Prostate gland (tissue), 2 donors: ENCODE results near the gene AFF2. TPM values are rescaled to one million over a fixed set of nuclear protein-coding genes. Genes with fewer than 3 reads are reported as not detected.
"Not testable (repeated sequence)": the region's sequence is repeated elsewhere in the genome, so short reads cannot be mapped to it uniquely, and the experiment has no call there.

Experiments used
- DNase-seq: peaks from one replicate; pipeline ENCODE4 v3.0.0-alpha.2; 2019; ENCODE audit warnings: low spot score
- H3K27ac ChIP-seq, 2 donors: fragments of 200-600 bp; sonication (generic); 2 replicates each; pipeline ENCODE4 v1.5.1; 2017 to 2019
- H3K27me3 ChIP-seq: fragments of 200-600 bp; sonication (generic); replicated peaks from 2 replicates; pipeline ENCODE4 v1.5.1; 2019; ENCODE audit not compliant: insufficient read depth
- H3K36me3 ChIP-seq, 2 donors: fragments of 200-600 bp; sonication (generic); 1 replicate in 1 of 2; 2 replicates in 1 of 2; pipeline versions ENCODE4 v1.5.1 to v1.8.1; 2017 to 2019
- H3K4me1 ChIP-seq: fragments of 200-600 bp; sonication (generic); replicated peaks from 2 replicates; pipeline ENCODE4 v1.5.1; 2019
- H3K4me3 ChIP-seq, 2 donors: fragments of 200-600 bp; sonication (generic); 2 replicates each; pipeline ENCODE4 v1.5.1; 2017 to 2019
- H3K9me3 ChIP-seq: fragments of 200-600 bp; sonication (generic); 2 replicates; pipeline ENCODE4 v1.5.1; 2017
- POLR2A ChIP-seq: fragments of 450-650 bp; IDR thresholded peaks from one replicate; pipeline ENCODE4 v1.6.1; 2016; ENCODE audit warnings: antibody characterized with exemption, mild to moderate bottlenecking
- POLR2AphosphoS5 ChIP-seq: sonication (generic); formaldehyde crosslinking; IDR thresholded peaks from one replicate; pipeline ENCODE4 v1.6.1; 2017; ENCODE audit warnings: antibody characterized with exemption
- WGBS: methylation state at CpG from one replicate; pipeline ENCODE4 v1.1.5; 2018; 5-methylcytosine and 5-hydroxymethylcytosine counted together
- intact Hi-C: fragments of 100-400 bp; cut with DNase I; formaldehyde crosslinking; loops from one replicate; pipeline ENCODE4 v1.14.2; 2022
- total RNA-seq, 2 donors: library from RNA; depleted of rRNA; stranded (reverse); fragments of >200 nt; gene quantifications; one replicate each; pipeline ENCODE4 v1.1.0, GENCODE V29; 2016
- TF ChIP-seq, protein P1 (sequence below), 4 experiments: fragments of 200-600 bp in 2 of 4; fragments of 450-650 bp in 2 of 4; sonication (generic) in 2 of 4; IDR thresholded peaks; 1 replicate in 3 of 4; 2 replicates in 1 of 4; pipeline ENCODE4 v1.5.1; 2016 to 2019; ENCODE audit warnings: antibody characterized with exemption in 4 of 4, mild to moderate bottlenecking in 2 of 4, moderate library complexity in 2 of 4

Gene AFF2
- total RNA-seq, 2 donors from 2014 or later, result 0.27 to 22.2 TPM

DNA sequence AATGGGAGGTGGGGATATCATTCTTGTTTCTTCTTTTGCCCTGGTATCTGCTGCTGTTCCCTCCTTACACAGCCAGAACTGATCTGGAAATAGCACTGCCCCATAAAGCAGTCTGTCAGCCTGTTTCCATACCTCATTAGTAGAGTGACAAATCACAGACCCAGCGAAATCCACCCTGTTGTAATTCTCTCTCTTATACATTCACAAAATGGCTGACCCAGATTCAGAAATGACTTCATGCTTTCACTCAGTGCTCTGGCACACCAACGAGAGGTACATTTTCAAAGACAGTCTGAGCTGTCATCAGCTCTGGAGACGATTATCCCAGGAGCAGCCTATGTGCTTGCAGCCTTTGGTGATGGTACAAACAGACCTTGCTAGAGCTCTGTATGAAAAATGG lies 164.6 kb downstream of the AFF2 start:
- no peak overlapping the region for H3K4me3 ChIP-seq
- H3K36me3 ChIP-seq, result no peaks in the 10 kb centered on the region
- TF ChIP-seq POLR2AphosphoS5 (no peak), POLR2A (no peak)
- TF ChIP-seq, protein P1, sequence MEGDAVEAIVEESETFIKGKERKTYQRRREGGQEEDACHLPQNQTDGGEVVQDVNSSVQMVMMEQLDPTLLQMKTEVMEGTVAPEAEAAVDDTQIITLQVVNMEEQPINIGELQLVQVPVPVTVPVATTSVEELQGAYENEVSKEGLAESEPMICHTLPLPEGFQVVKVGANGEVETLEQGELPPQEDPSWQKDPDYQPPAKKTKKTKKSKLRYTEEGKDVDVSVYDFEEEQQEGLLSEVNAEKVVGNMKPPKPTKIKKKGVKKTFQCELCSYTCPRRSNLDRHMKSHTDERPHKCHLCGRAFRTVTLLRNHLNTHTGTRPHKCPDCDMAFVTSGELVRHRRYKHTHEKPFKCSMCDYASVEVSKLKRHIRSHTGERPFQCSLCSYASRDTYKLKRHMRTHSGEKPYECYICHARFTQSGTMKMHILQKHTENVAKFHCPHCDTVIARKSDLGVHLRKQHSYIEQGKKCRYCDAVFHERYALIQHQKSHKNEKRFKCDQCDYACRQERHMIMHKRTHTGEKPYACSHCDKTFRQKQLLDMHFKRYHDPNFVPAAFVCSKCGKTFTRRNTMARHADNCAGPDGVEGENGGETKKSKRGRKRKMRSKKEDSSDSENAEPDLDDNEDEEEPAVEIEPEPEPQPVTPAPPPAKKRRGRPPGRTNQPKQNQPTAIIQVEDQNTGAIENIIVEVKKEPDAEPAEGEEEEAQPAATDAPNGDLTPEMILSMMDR (IDR thresholded peaks at IDR 0.05), result no peak
- DNase-seq, result no peak
- WGBS, result 77% methylated on average over 3 of the region's 3 CpGs
- H3K4me1 ChIP-seq, result no peaks in the 10 kb centered on the region
- H3K27me3 ChIP-seq, result no peaks in the 10 kb centered on the region
- intact Hi-C loops, result no loop called here
- H3K9me3 ChIP-seq, result no peaks in the 10 kb centered on the region
- H3K27ac ChIP-seq, result no peak overlapping the region

DNA sequence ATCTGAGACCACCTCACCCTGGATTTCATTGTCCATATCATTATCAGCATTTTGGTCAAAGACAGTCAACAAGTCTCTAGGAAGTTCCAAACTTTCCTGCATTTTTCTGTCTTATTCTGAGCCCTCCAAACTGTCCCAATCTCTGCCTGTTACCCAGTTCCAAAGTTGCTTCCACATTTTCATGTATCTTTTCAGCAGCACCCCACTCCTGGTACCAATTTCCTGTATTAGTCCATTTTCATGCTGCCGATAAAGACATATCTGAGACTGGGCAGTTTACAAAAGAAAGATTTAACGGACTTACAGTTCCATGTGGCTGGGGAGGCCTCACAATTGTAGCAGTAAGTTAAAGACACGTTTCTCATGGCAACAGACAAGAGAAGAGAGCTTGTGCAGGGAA lies 168.8 kb downstream of the AFF2 start:
- intact Hi-C loops, H3K36me3 ChIP-seq, H3K4me1 ChIP-seq, H3K27me3 ChIP-seq, H3K27ac ChIP-seq, DNase-seq, H3K9me3 ChIP-seq, H3K4me3 ChIP-seq: not testable (repeated sequence)
- 98% methylated on average over 3 of the region's 3 CpGs for WGBS

DNA sequence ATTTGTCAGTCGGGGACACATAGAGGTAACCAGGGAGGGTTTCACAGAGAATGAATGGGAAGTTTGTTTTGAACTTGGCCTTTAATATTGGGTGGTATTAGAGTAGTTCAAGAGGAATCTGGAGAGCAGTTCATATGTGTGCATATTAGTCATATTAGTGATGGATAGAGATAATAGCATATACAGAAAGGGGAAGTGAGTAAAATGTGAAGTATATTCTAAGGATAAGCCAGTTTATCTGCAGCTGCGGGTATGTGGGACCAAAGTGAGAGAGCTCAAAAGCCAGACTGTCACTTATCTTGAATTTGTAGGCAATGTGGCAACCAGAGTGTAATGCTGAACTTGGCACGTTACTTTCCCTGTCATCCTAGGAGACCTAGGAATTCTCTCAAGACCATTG lies 169.9 kb downstream of the AFF2 start:
- DNase-seq, result no peak
- H3K4me1 ChIP-seq, result no peaks in the 10 kb centered on the region
- no peak overlapping the region for H3K4me3 ChIP-seq
- H3K36me3 ChIP-seq, result no peaks in the 10 kb centered on the region
- no peaks in the 10 kb centered on the region for H3K9me3 ChIP-seq
- no peak overlapping the region for H3K27ac ChIP-seq
- H3K27me3 ChIP-seq, result no peaks in the 10 kb centered on the region
- WGBS, result 94% methylated on average over 3 of the region's 3 CpGs
- intact Hi-C loops, result no loop called here
- TF ChIP-seq POLR2AphosphoS5 (no peak), POLR2A (no peak)
- TF ChIP-seq, protein P1 (IDR thresholded peaks at IDR 0.05), result no peak

DNA sequence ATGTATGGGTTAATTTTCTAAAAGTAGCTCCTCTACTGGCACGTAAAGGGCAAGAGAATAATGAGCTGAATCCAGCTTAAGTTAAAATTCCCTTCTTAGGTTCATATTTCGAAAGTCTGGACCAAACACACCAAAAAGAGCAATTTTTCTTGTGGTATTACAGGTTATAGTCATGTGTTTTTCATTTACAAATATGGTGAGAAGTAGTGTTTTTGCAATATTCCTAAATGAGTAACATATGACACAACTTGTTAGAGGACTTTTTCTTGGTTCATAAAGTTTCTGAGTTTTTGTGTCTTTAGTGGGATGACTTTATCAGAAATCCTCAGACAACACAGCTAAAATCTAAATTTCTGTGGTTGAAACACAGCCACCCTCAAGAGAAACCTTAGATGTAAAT lies 172.1 kb downstream of the AFF2 start:
- 75% methylated on average over 2 of the region's 2 CpGs for WGBS
- Histone ChIP-seq H3K27me3 (no peaks in the 10 kb centered on the region), H3K4me3 (no peak overlapping the region), H3K4me1 (no peaks in the 10 kb centered on the region), H3K36me3 (no peaks in the 10 kb centered on the region), H3K27ac (no peak overlapping the region), H3K9me3 (no peaks in the 10 kb centered on the region)
- TF ChIP-seq POLR2AphosphoS5 (no peak), POLR2A (no peak)
- TF ChIP-seq, protein P1 (IDR thresholded peaks at IDR 0.05), result no peak
- intact Hi-C loops, result no loop called here
- DNase-seq, result no peak

DNA sequence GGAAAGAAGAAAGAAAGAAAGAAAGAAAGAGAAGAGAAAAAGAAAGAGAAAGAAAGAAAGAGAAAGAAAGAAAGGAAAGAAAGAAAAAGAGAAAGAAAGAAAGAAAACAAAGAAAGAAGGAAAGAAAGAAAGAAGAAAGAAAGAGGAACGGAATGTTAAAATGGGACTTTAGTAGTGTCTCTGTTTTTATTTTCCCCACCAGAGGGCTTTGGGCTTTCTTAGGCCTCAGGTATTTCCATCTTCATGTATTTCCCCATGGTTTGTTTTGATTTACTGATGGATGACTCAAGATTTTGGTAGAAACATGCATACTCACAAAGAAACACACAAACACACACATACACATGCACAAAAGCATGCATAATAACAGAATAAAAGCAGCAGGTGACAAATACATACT lies 181.2 kb downstream of the AFF2 start:
- TF ChIP-seq POLR2A (no peak), POLR2AphosphoS5 (no peak)
- TF ChIP-seq, protein P1 (IDR thresholded peaks at IDR 0.05), result no peak
- no peak overlapping the region for H3K27ac ChIP-seq
- H3K4me3 ChIP-seq, result no peak overlapping the region
- DNase-seq, result no peak
- no peaks in the 10 kb centered on the region for H3K36me3 ChIP-seq
- 73% methylated on average over 1 of the region's 1 CpG for WGBS
- no peaks in the 10 kb centered on the region for H3K4me1 ChIP-seq
- H3K27me3 ChIP-seq, result no peaks in the 10 kb centered on the region
- intact Hi-C loops, result no loop called here
- H3K9me3 ChIP-seq, result no peaks in the 10 kb centered on the region
